ENCODE data around the gene BOD1.

DNA sequence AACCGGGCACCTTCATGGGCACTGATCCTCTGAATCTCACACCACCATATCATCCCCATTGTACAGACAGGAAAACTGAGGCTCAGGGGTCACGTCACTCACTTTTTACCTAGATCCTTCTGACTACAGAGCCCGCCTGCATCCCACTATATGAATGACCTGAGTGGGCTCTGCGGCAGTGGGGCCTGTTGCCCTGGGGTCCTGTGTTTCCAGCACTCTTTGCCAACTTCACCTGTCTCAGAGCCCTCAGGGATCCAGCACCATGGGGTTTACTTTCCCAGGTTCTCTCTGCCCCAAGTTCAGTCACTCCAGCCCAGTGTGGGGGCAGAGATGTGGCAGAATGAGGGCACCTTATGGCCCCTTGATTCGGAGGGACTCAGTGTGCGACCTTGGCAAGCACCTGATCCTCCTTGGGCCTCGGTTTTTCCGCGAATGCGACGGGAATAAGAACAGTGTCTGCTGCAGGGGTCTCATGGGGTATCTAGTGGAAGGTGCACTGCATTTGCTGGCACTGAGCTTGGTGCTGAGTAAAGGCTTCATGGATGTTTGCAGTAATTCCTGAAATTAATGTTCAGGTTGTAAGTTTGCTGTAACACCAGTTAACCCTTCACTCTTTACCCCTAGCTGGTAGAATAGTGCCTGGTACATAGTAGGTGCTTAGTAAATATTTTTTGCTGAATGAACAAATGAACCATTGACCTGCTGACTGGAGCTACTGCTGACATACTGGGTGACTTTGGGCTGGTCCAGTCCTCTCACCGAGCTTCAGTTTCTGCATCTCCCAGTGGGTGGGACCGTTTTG, 47.1 kb upstream of the BOD1 start:
- TF ChIP-seq, protein P1, sequence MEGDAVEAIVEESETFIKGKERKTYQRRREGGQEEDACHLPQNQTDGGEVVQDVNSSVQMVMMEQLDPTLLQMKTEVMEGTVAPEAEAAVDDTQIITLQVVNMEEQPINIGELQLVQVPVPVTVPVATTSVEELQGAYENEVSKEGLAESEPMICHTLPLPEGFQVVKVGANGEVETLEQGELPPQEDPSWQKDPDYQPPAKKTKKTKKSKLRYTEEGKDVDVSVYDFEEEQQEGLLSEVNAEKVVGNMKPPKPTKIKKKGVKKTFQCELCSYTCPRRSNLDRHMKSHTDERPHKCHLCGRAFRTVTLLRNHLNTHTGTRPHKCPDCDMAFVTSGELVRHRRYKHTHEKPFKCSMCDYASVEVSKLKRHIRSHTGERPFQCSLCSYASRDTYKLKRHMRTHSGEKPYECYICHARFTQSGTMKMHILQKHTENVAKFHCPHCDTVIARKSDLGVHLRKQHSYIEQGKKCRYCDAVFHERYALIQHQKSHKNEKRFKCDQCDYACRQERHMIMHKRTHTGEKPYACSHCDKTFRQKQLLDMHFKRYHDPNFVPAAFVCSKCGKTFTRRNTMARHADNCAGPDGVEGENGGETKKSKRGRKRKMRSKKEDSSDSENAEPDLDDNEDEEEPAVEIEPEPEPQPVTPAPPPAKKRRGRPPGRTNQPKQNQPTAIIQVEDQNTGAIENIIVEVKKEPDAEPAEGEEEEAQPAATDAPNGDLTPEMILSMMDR (IDR thresholded peaks at IDR 0.05), result no peak
- no peak for TF ChIP-seq POLR2A (IDR thresholded peaks at IDR 0.05)

All from prostate gland (tissue), 2 donors.